CD1c-positive myeloid dendritic cell (primary cell): ENCODE measurements around the gene CEP95.
"Not testable (repeated sequence)": the region's sequence is repeated elsewhere in the genome, so short reads cannot be mapped to it uniquely, and the experiment has no call there.

Experiments
- DNase-seq: peaks from one replicate; pipeline ENCODE4 v3.0.0-alpha.2; 2016; ENCODE audit errors: extremely low spot score

CEP95 gene

GRCh38 chr17:64506576-64507412 is at the start of gene CEP95:
TSS of gene CEP95 (plus strand) at chr17:64506977. CDS start at chr17:64507098, 121 bp downstream.
- peak; percentile 97 for DNase-seq

- no peak for DNase-seq
Measured at GRCh38 chr17:64457156-64457555, 49.6 kb upstream of the CEP95 start.

- DNase-seq = no peak
Measured at GRCh38 chr17:64458756-64459155, 48.0 kb upstream of the CEP95 start.

GRCh38 chr17:64459284-64459747 is 47.5 kb upstream of the CEP95 start:
- DNase-seq = no peak

- not testable (repeated sequence) for DNase-seq
Measured at GRCh38 chr17:64459818-64460217, 47.0 kb upstream of the CEP95 start.

GRCh38 chr17:64460955-64461354 is 45.8 kb upstream of the CEP95 start:
- no peak for DNase-seq

GRCh38 chr17:64461788-64462187 is 45.0 kb upstream of the CEP95 start:
- DNase-seq = no peak

- DNase-seq = no peak
Measured at GRCh38 chr17:64466019-64466735, 40.6 kb upstream of the CEP95 start.

GRCh38 chr17:64466834-64467233 is 39.9 kb upstream of the CEP95 start:
- DNase-seq = not testable (repeated sequence)

- DNase-seq = no peak
Measured at GRCh38 chr17:64470625-64471024, 36.2 kb upstream of the CEP95 start.

GRCh38 chr17:64471440-64471839 is 35.3 kb upstream of the CEP95 start:
- DNase-seq = no peak

GRCh38 chr17:64472564-64472963 is 34.2 kb upstream of the CEP95 start:
- no peak for DNase-seq

- DNase-seq = no peak
Measured at GRCh38 chr17:64477849-64478248, 28.9 kb upstream of the CEP95 start.

GRCh38 chr17:64480951-64481350 is 25.8 kb upstream of the CEP95 start:
- DNase-seq = no peak

GRCh38 chr17:64484380-64484779 is 22.4 kb upstream of the CEP95 start:
- no peak for DNase-seq

GRCh38 chr17:64488301-64488700 is 18.5 kb upstream of the CEP95 start:
- DNase-seq = no peak

- peak; percentile 57 for DNase-seq
Measured at GRCh38 chr17:64491034-64491860, 15.5 kb upstream of the CEP95 start.

- no peak for DNase-seq
Measured at GRCh38 chr17:64491994-64492393, 14.8 kb upstream of the CEP95 start.

- peak; percentile 64 for DNase-seq
Measured at GRCh38 chr17:64492481-64493109, 14.2 kb upstream of the CEP95 start.

- DNase-seq = no peak
Measured at GRCh38 chr17:64494121-64494520, 12.7 kb upstream of the CEP95 start.

- DNase-seq = not testable (repeated sequence)
Measured at GRCh38 chr17:64495300-64495699, 11.5 kb upstream of the CEP95 start.
